Neural progenitor cell (in vitro differentiated cells): ENCODE results near the gene ANKS1B.

Experiments used
- CTCF ChIP-seq: fragments of 200-600 bp; sonication (generic); IDR thresholded peaks from 2 replicates; pipeline ENCODE4 v1.5.1; 2017; ENCODE audit warnings: antibody characterized with exemption, mild to moderate bottlenecking
- EZH2 ChIP-seq: fragments of 200-600 bp; sonication (generic); IDR thresholded peaks from 2 replicates; pipeline ENCODE4 v1.6.1; 2017; ENCODE audit warnings: antibody characterized with exemption, mild to moderate bottlenecking, moderate library complexity

- TF ChIP-seq CTCF (no peak), EZH2 (no peak)
These were observed 9.4 kb downstream of the ANKS1B start for GRCh38 chr12:99975321-99975720.
